PC-9 (cell line): ENCODE measurements around the gene OR2A1. TPM values are rescaled to one million over a fixed set of nuclear protein-coding genes. Genes with fewer than 3 reads are reported as not detected.
"Not testable (repeated sequence)": the region's sequence is repeated elsewhere in the genome, so short reads cannot be mapped to it uniquely, and the experiment has no call there.

Experiments used
- BruUV-seq: library from RNA; stranded (reverse); fragments of 400-500 nt; replicated peaks from 2 replicates; lab custom pipeline; 2021; lab: Mats Ljungman, UMichigan
- CTCF ChIA-PET: fragments of 300-600 bp; sonication (Branson Sonifier 250); formaldehyde crosslinking; loops from one replicate; lab custom pipeline; 2022; ENCODE audit warnings: antibody characterized with exemption; lab: Charles Lee
- POLR2A ChIA-PET: fragments of 300-600 bp; sonication (Branson Sonifier 250); formaldehyde crosslinking; loops from one replicate; lab custom pipeline; 2022; ENCODE audit warnings: antibody characterized with exemption; ENCODE audit not compliant: unreplicated experiment; lab: Charles Lee
- DNase-seq, 2 experiments: peaks; one replicate each; pipeline versions ENCODE4 v3.0.0 to v3.0.0-alpha.2; 2015 to 2022; ENCODE audit warnings: mixed read lengths in 1 of 2
- H2AFZ ChIP-seq: fragments of 200-600 bp; sonication (generic); 2 replicates; pipeline ENCODE4 v1.8.1; 2017; ENCODE audit warnings: antibody characterized with exemption
- H3F3A ChIP-seq: fragments of 200-600 bp; sonication (generic); 2 replicates; pipeline ENCODE4 v1.8.1; 2017; ENCODE audit warnings: antibody characterized with exemption, mild to moderate bottlenecking, low read depth; ENCODE audit not compliant: insufficient read depth
- H3K27ac ChIP-seq: fragments of 200-600 bp; sonication (generic); 2 replicates; pipeline ENCODE4 v1.6.1; 2016; ENCODE audit warnings: mixed run types
- H3K27me3 ChIP-seq: fragments of 200-600 bp; sonication (generic); 2 replicates; pipeline ENCODE4 v1.6.1; 2016; ENCODE audit warnings: low read depth, mixed run types; ENCODE audit not compliant: insufficient read depth
- H3K36me3 ChIP-seq: fragments of 200-600 bp; sonication (generic); 2 replicates; pipeline ENCODE4 v1.6.1; 2016; ENCODE audit warnings: low read depth, mixed run types
- H3K4me1 ChIP-seq: fragments of 200-600 bp; sonication (generic); replicated peaks from 2 replicates; pipeline ENCODE4 v1.6.1; 2016; ENCODE audit warnings: mixed run types; ENCODE audit not compliant: insufficient read depth
- H3K4me2 ChIP-seq: fragments of 200-600 bp; sonication (generic); 2 replicates; pipeline ENCODE4 v1.6.1; 2017; ENCODE audit warnings: mixed run types
- H3K4me3 ChIP-seq: fragments of 200-600 bp; sonication (generic); 2 replicates; pipeline ENCODE4 v1.6.1; 2016; ENCODE audit warnings: mixed run types
- H3K79me2 ChIP-seq: fragments of 200-600 bp; sonication (generic); 2 replicates; pipeline ENCODE4 v1.6.1; 2017; ENCODE audit warnings: low read depth, mixed run types
- H3K9me2 ChIP-seq: fragments of 200-600 bp; sonication (generic); 2 replicates; pipeline ENCODE4 v1.8.1; 2017; ENCODE audit warnings: mild to moderate bottlenecking; ENCODE audit not compliant: insufficient read depth
- H3K9me3 ChIP-seq: fragments of 200-600 bp; sonication (generic); 2 replicates; pipeline ENCODE4 v1.8.1; 2016; ENCODE audit warnings: low read depth; ENCODE audit not compliant: insufficient read depth
- H4K20me1 ChIP-seq: fragments of 200-600 bp; sonication (generic); 2 replicates; pipeline ENCODE4 v1.8.1; 2017; ENCODE audit not compliant: insufficient read depth
- CTCF ChIP-seq: fragments of 200-600 bp; sonication (generic); conservative IDR thresholded peaks from 2 replicates; pipeline ENCODE4 v1.6.1; 2017; ENCODE audit warnings: mixed run types, antibody characterized with exemption, mild to moderate bottlenecking, moderate library complexity
- intact Hi-C: fragments of 100-400 bp; cut with micrococcal nuclease; formaldehyde crosslinking; loops from one replicate; pipeline ENCODE4 v1.10.0; 2022; ENCODE audit not compliant: unreplicated experiment
- total RNA-seq: library from RNA; stranded (reverse); gene quantifications from 2 replicates; pipeline ENCODE4 v1.2.3, GENCODE V29; 2021

Gene OR2A1
- total RNA-seq, 1 experiment from 2014 or later, result not detected

- BruUV-seq, H3K9me2 ChIP-seq, CTCF ChIA-PET, H3K4me1 ChIP-seq, H2AFZ ChIP-seq, intact Hi-C loops, H3K27me3 ChIP-seq, H3K79me2 ChIP-seq, DNase-seq, H3K4me2 ChIP-seq, H4K20me1 ChIP-seq, H3K36me3 ChIP-seq, H3K27ac ChIP-seq, POLR2A ChIA-PET, H3F3A ChIP-seq, H3K4me3 ChIP-seq, H3K9me3 ChIP-seq: not testable (repeated sequence)
Measured at GRCh38 chr7:144325868-144326267, 13.6 kb downstream of the OR2A1 start.

GRCh38 chr7:144330044-144330443 is 17.8 kb downstream of the OR2A1 start:
- H3F3A ChIP-seq, DNase-seq, H2AFZ ChIP-seq, POLR2A ChIA-PET, H3K9me2 ChIP-seq, H3K9me3 ChIP-seq, H3K4me2 ChIP-seq, H4K20me1 ChIP-seq, H3K27me3 ChIP-seq, H3K27ac ChIP-seq, H3K36me3 ChIP-seq, H3K79me2 ChIP-seq, BruUV-seq, CTCF ChIA-PET, H3K4me1 ChIP-seq, intact Hi-C loops, H3K4me3 ChIP-seq: not testable (repeated sequence)

- H3F3A ChIP-seq, H3K9me3 ChIP-seq, BruUV-seq, H3K4me1 ChIP-seq, H3K9me2 ChIP-seq, H3K79me2 ChIP-seq, H3K27me3 ChIP-seq, H3K27ac ChIP-seq, H3K36me3 ChIP-seq, intact Hi-C loops, H3K4me3 ChIP-seq, POLR2A ChIA-PET, H3K4me2 ChIP-seq, H2AFZ ChIP-seq, DNase-seq, H4K20me1 ChIP-seq: not testable (repeated sequence)
- CTCF ChIA-PET, result interaction anchor here (0.7 kb wide), 1 partner anchor 203 kb away, joined by 4 read pairs; no protein-coding TSS in a partner anchor
- TF ChIP-seq CTCF, result peak; percentile 38; the same call in 1 of the 2 replicates
Measured at GRCh38 chr7:144331221-144331995, 19.2 kb downstream of the OR2A1 start.

GRCh38 chr7:144331996-144332288 is 19.7 kb downstream of the OR2A1 start:
- H3K27ac ChIP-seq, POLR2A ChIA-PET, DNase-seq, H3K9me2 ChIP-seq, H3K4me1 ChIP-seq, H4K20me1 ChIP-seq, H3K4me2 ChIP-seq, intact Hi-C loops, H3K79me2 ChIP-seq, H3K27me3 ChIP-seq, H3K36me3 ChIP-seq, H3F3A ChIP-seq, H2AFZ ChIP-seq, H3K9me3 ChIP-seq, BruUV-seq, H3K4me3 ChIP-seq: not testable (repeated sequence)
- CTCF ChIA-PET, result interaction anchor here (0.7 kb wide), 1 partner anchor 204 kb away, joined by 4 read pairs; no protein-coding TSS in a partner anchor

- H3K9me2 ChIP-seq, H3K4me3 ChIP-seq, H3K9me3 ChIP-seq, CTCF ChIA-PET, intact Hi-C loops, DNase-seq, BruUV-seq, H3K27me3 ChIP-seq, H3K79me2 ChIP-seq, H2AFZ ChIP-seq, H3K4me2 ChIP-seq, H3K36me3 ChIP-seq, POLR2A ChIA-PET, H3F3A ChIP-seq, H3K27ac ChIP-seq, H4K20me1 ChIP-seq: not testable (repeated sequence)
- H3K4me1 ChIP-seq, result peaks cover 12% of the 10 kb centered on the region; the same call in 1 of the 2 replicates
Measured at GRCh38 chr7:144348625-144349024, 36.4 kb downstream of the OR2A1 start.

- H2AFZ ChIP-seq, H3K36me3 ChIP-seq, H3K27ac ChIP-seq, POLR2A ChIA-PET, intact Hi-C loops, H4K20me1 ChIP-seq, H3K79me2 ChIP-seq, H3K9me3 ChIP-seq, H3K9me2 ChIP-seq, H3F3A ChIP-seq, H3K4me2 ChIP-seq, H3K4me3 ChIP-seq, BruUV-seq, H3K27me3 ChIP-seq, CTCF ChIA-PET: not testable (repeated sequence)
- H3K4me1 ChIP-seq, result peaks cover 12% of the 10 kb centered on the region; the same call in 1 of the 2 replicates
- DNase-seq, result peak in 1 of 2 experiments; percentile 9
Measured at GRCh38 chr7:144351667-144352066, 39.4 kb downstream of the OR2A1 start.
